HCT116 (cell line): ENCODE measurements around the gene NANOS2.

ENCODE experiments used
- CEBPB ChIP-seq: IDR thresholded peaks from 2 replicates; pipeline ENCODE4 v1.6.1; 2012; ENCODE audit warnings: low read depth
- CTCF ChIP-seq, 3 experiments: fragments of 200-600 bp in 1 of 3; sonication (generic) in 1 of 3; IDR thresholded peaks in 2 of 3; conservative IDR thresholded peaks in 1 of 3; 2 replicates each; pipeline ENCODE4 v1.5.1; 2012 to 2017; ENCODE audit warnings: low read depth in 2 of 3, low read length in 2 of 3, antibody characterized with exemption in 1 of 3, borderline replicate concordance in 1 of 3, control low read depth in 1 of 3, mild to moderate bottlenecking in 1 of 3, mixed read lengths in 1 of 3, mixed run types in 1 of 3, moderate library complexity in 1 of 3; ENCODE audit not compliant: insufficient read depth in 1 of 3
- MAX ChIP-seq: IDR thresholded peaks from 2 replicates; pipeline ENCODE4 v1.6.1; 2012
- POLR2A ChIP-seq: IDR thresholded peaks from 2 replicates; pipeline ENCODE4 v1.7.0; 2011; ENCODE audit warnings: borderline replicate concordance; ENCODE audit not compliant: insufficient read depth, insufficient read length; ENCODE audit errors: extremely low read depth
- YY1 ChIP-seq: IDR thresholded peaks from 2 replicates; pipeline ENCODE4 v1.6.1; 2011; ENCODE audit warnings: low read length, low read depth, moderate library complexity, mild to moderate bottlenecking; ENCODE audit not compliant: insufficient replicate concordance; ENCODE audit errors: extremely low read depth
- ZNF274 ChIP-seq: fragments of 200-500 bp; sonication (Bioruptor generic); IDR thresholded peaks from 2 replicates; pipeline ENCODE4 v1.6.1; 2014; ENCODE audit warnings: mild to moderate bottlenecking, low read depth, low read length, inconsistent platforms

GRCh38 chr19:45954156-45954555 lies 39.6 kb upstream of the NANOS2 start:
- no peak for TF ChIP-seq POLR2A
- TF ChIP-seq CEBPB: no peak
- TF ChIP-seq CTCF (IDR thresholded peaks at IDR 0.05 in 2 of 3, conservative IDR thresholded peaks at IDR 0.05 in 1 of 3; ENCODE audit: borderline replicate concordance in 1 of 3, insufficient read depth in 1 of 3, low read depth in 2 of 3, low read length in 2 of 3): no peak
- no peak for TF ChIP-seq ZNF274
- TF ChIP-seq YY1: no peak
- no peak for TF ChIP-seq MAX
